Osteoblast (primary cell): Measurements from ENCODE around the gene UMODL1. TPM values are rescaled to one million over a fixed set of nuclear protein-coding genes. Genes with fewer than 3 reads are reported as not detected.

Experiments used
- DNase-seq: peaks from one replicate; pipeline ENCODE4 v3.0.0; 2011; ENCODE audit warnings: low spot score, mixed read lengths; ENCODE audit not compliant: insufficient read length; ENCODE audit errors: missing footprints
- H2AFZ ChIP-seq: 2 replicates; pipeline ENCODE4 v1.6.0; 2011; ENCODE audit warnings: mild to moderate bottlenecking, low read length
- H3K27ac ChIP-seq: 2 replicates; pipeline ENCODE4 v1.5.1; 2011; ENCODE audit warnings: mild to moderate bottlenecking, low read depth, low read length, moderate library complexity
- H3K27me3 ChIP-seq: 2 replicates; pipeline ENCODE4 v1.6.0; 2012; ENCODE audit warnings: mild to moderate bottlenecking, control low read depth, inconsistent platforms, low read length, moderate library complexity; ENCODE audit not compliant: insufficient read depth
- H3K36me3 ChIP-seq: 2 replicates; pipeline ENCODE4 v1.5.1; 2011; ENCODE audit warnings: mild to moderate bottlenecking, low read length, control low read depth, moderate library complexity; ENCODE audit not compliant: insufficient read depth
- H3K4me1 ChIP-seq: 2 replicates; pipeline ENCODE4 v1.5.1; 2011; ENCODE audit warnings: mild to moderate bottlenecking, low read length, control low read depth, moderate library complexity; ENCODE audit not compliant: insufficient read depth
- H3K4me2 ChIP-seq: 2 replicates; pipeline ENCODE4 v1.6.0; 2011; ENCODE audit warnings: mild to moderate bottlenecking, low read length; ENCODE audit not compliant: insufficient read depth
- H3K4me3 ChIP-seq: fragments of 200-600 bp; sonication (generic); 3 replicates; pipeline ENCODE4 v1.5.1; 2012; ENCODE audit warnings: mild to moderate bottlenecking, low read length, inconsistent platforms; ENCODE audit not compliant: insufficient read depth
- H3K79me2 ChIP-seq: 2 replicates; pipeline ENCODE4 v1.6.0; 2012; ENCODE audit warnings: mild to moderate bottlenecking, low read length, control low read depth, inconsistent platforms; ENCODE audit not compliant: insufficient read depth
- H3K9me3 ChIP-seq: 2 replicates; pipeline ENCODE4 v1.5.1; 2011; ENCODE audit warnings: low read depth, low read length, control low read depth
- H4K20me1 ChIP-seq: 2 replicates; pipeline ENCODE4 v1.6.0; 2012; ENCODE audit warnings: mild to moderate bottlenecking, low read length, control low read depth; ENCODE audit not compliant: insufficient read depth
- CTCF ChIP-seq: IDR thresholded peaks from 2 replicates; pipeline ENCODE4 v1.5.1; 2011; ENCODE audit warnings: mild to moderate bottlenecking, low read depth, low read length, moderate library complexity; ENCODE audit errors: extremely low read depth
- total RNA-seq: library from RNA; depleted of rRNA; stranded (reverse); fragments of >200 nt; gene quantifications from 2 replicates; pipeline ENCODE4 v1.2.3, GENCODE V29; 2012

The UMODL1 gene
- total RNA-seq, 1 donor: not detected

- no peak overlapping the region for H3K4me3 ChIP-seq
- H3K4me2 ChIP-seq: no peak overlapping the region
- H4K20me1 ChIP-seq: no peaks in the 10 kb centered on the region
- H2AFZ ChIP-seq: no peak overlapping the region
- no peaks in the 10 kb centered on the region for H3K27me3 ChIP-seq
- H3K9me3 ChIP-seq: no peaks in the 10 kb centered on the region
- no peaks in the 10 kb centered on the region for H3K36me3 ChIP-seq
- no peaks in the 10 kb centered on the region for H3K4me1 ChIP-seq
- no peak for DNase-seq
- H3K27ac ChIP-seq: no peak overlapping the region
- no peaks in the 10 kb centered on the region for H3K79me2 ChIP-seq
- no peak for TF ChIP-seq CTCF
Observed at GRCh38 chr21:42158846-42159245, 87.7 kb downstream of the UMODL1 start.

GRCh38 chr21:42159560-42160110, 88.5 kb downstream of the UMODL1 start:
- no peaks in the 10 kb centered on the region for H3K27me3 ChIP-seq
- no peak overlapping the region for H3K4me3 ChIP-seq
- H3K9me3 ChIP-seq: no peaks in the 10 kb centered on the region
- H3K27ac ChIP-seq: no peak overlapping the region
- H3K36me3 ChIP-seq: no peaks in the 10 kb centered on the region
- DNase-seq: no peak
- H2AFZ ChIP-seq: no peak overlapping the region
- H4K20me1 ChIP-seq: no peaks in the 10 kb centered on the region
- H3K4me1 ChIP-seq: no peaks in the 10 kb centered on the region
- no peak for TF ChIP-seq CTCF
- H3K4me2 ChIP-seq: no peak overlapping the region
- no peaks in the 10 kb centered on the region for H3K79me2 ChIP-seq

GRCh38 chr21:42160111-42160721, 89.1 kb downstream of the UMODL1 start:
- no peaks in the 10 kb centered on the region for H3K36me3 ChIP-seq
- H3K4me2 ChIP-seq: no peak overlapping the region
- no peak overlapping the region for H3K27ac ChIP-seq
- no peak overlapping the region for H3K4me3 ChIP-seq
- H2AFZ ChIP-seq: no peak overlapping the region
- no peaks in the 10 kb centered on the region for H3K9me3 ChIP-seq
- no peaks in the 10 kb centered on the region for H3K4me1 ChIP-seq
- TF ChIP-seq CTCF: no peak
- no peaks in the 10 kb centered on the region for H4K20me1 ChIP-seq
- H3K27me3 ChIP-seq: no peaks in the 10 kb centered on the region
- H3K79me2 ChIP-seq: no peaks in the 10 kb centered on the region
- DNase-seq: no peak

- Histone ChIP-seq H3K27ac (no peak overlapping the region), H4K20me1 (no peaks in the 10 kb centered on the region), H3K4me2 (no peak overlapping the region), H3K4me1 (no peaks in the 10 kb centered on the region), H3K36me3 (no peaks in the 10 kb centered on the region), H2AFZ (no peak overlapping the region), H3K27me3 (no peaks in the 10 kb centered on the region), H3K79me2 (no peaks in the 10 kb centered on the region), H3K9me3 (no peaks in the 10 kb centered on the region), H3K4me3 (no peak overlapping the region)
- TF ChIP-seq CTCF: no peak
- DNase-seq: no peak
Observed at GRCh38 chr21:42160765-42161164, 89.6 kb downstream of the UMODL1 start.
